ENCODE measurements around the gene DNASE1.

Gene DNASE1

DNA sequence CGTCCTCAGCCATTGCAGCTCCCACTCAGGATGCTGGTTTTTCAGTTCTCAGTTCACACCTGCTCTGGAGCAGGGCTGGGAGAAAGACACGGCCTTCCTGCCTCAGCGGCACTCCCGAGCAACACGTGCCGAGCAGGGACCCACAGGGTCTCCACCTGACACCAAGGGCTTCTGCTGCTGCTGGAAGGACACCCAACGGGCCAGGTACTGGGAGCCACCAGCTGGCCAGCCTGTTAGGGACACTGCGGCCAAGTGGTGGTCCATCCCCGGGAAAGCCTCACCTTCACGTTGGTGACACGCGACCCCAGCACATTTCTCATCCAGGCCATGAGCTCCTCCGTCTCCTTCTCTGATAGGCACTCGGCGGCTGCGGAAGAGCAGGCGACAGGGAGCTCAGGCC lies 8.1 kb downstream of the DNASE1 start:
- DNase-seq = no peak

DNA sequence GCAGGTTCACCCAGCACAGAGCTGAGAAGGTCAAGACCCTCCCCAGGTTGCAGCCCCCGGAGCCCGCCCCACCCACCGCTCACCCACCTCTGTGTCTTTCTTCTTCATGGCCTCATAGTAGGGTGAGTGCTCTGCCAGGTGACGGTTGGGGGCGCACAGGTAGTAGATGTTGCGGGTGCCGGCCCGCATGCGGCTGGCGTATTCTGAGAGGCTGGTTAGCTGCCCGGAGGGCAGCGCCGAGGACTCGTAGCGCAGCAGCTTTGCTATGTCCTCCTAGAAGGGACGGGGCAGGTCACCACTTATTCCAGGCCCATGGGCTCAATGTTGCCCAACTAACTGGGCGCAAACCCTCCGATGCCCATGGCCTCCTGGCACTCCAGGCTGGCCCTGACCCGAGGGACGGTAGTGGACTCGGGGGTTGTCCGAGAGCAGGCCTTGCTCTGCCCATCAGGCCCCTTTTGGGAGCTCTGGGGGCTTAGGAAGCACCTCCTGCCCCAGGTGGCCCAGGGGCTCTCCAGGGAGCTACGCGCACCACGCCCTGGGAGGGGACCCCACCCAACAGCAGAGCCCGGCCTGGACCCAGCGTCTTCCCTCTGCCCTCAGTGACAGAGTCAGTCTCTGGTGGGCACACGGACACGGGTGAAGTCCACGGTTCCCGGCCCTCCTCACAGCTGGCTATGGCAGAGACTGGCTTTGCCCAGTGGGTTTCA lies 9.9 kb downstream of the DNASE1 start:
- DNase-seq = no peak

DNA sequence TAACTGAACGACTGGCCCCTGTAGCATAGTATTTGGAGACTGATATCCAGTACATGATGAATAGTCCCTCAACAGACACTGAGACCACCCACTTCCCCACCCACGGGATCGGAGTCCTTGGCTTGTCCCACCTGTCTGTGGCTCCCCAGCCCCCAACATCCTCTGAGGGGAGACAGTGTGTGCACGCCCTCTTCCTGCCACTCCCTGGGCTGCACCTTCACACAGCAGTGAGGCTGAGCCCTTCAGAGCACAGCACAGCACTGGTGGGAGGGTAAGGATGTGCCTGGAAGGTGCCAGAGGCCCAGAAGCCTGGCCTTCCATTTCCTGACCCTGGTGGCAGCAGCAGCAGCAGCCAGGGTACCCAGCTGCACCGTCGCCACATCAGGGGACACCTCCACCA lies 11.0 kb downstream of the DNASE1 start:
- DNase-seq = no peak

DNA sequence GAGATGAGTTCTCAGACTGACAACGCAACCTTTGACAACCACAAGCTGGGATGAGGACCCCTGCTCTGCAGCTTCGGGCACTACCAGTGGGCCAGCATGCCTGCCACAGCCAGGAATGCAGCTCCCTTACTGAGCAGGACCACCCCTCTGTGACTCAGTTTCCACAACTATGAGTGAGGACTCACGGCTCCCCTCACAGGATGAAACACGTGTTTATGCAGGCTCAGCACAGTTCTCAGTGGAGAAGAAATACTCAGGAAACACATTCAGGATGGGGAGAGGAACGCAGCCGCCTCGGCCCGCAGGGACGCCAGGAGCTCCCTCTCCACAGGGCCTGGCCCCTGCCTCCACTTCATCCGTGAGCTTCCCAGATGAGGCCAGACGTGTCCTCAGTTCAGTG lies 14.1 kb downstream of the DNASE1 start:
- DNase-seq = no peak

- no peak for DNase-seq
Measured at GRCh38 chr16:3669082-3669481, 14.6 kb downstream of the DNASE1 start.

- no peak for DNase-seq
Measured at GRCh38 chr16:3670711-3671110, 16.2 kb downstream of the DNASE1 start.

- DNase-seq = no peak
Measured at GRCh38 chr16:3671424-3671823, 16.9 kb downstream of the DNASE1 start.

DNA sequence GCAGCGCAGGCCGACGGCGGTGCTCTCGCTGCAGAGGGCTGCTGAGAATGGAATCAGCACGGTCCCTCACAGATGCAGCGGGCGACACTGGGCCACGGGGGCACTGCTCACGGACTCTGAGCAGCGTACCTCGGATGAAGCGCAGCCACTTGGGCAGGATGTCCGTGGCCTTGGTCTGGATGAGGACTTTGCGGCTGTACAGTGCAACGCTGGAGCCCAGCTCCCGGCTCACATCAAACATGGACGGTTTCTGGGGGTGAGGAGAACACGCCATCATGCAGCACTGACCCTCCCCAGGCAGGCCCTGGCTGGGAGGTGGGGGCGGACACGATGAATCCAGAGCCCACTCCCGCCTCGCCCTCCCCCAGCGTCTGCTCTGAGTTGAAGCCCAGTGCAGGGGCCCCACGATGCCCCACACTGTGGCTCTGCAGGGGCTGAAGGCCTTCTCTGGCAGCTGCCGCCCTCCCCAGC lies 18.1 kb downstream of the DNASE1 start:
- DNase-seq = no peak

GRCh38 chr16:3673201-3673600 lies 18.7 kb downstream of the DNASE1 start:
- DNase-seq = no peak

DNA sequence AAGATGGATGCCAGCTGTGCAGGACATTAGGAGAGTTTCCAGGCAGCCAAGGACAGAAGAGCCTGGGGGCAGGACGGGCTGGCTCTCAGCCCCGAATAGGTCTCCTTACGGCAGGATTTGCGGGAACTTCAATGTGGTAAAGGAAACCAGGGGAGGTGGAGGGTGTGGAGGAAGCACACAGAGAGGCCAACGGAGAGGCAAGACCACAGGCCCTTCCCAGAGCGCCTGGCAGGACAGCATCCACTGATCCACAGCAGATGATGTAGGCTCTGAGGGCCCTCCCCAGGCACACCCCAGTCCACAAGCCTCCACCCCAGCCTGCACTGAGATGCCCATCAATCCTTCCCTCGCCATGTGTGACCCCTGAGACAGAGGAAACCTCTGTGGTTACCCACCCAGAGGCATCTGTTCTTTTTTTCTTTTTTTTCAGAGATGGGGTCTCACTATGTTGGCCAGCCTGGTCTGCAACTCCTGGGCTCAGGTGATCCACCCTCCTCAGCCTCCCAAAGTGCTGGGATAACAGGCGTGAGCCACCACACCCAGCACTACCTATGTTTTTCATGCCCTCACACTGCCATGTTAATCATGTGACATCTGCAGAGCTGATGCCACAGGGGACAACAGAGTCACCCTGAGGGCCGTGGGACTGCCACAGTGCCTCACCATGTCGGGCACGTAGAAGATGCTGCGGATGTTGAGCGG lies 19.3 kb downstream of the DNASE1 start:
- DNase-seq = no peak

- DNase-seq = no peak
Measured at GRCh38 chr16:3674513-3675295, 20.2 kb downstream of the DNASE1 start.

- no peak for DNase-seq
Measured at GRCh38 chr16:3675601-3676130, 21.2 kb downstream of the DNASE1 start.

GRCh38 chr16:3677994-3678393 lies 23.5 kb downstream of the DNASE1 start:
- no peak for DNase-seq

DNA sequence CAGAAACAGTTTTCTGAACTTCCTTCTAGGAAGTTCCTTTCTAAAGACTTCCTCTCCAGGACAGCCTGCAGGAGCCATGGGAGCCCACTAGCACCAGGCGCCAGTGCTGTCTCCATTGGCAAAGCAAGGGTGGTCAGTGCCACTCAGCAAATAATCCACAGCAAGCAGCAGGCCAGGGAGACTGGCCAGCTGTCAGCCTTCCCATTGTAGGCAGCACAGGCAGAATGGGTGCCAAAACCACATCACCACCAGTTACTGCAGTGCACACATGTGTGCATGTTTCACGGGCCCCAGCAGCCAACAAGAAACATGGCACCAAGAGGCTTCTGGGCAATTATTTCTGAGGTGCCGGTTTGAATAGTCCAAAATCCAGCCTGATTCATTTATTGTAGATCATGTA lies 26.7 kb downstream of the DNASE1 start:
- no peak for DNase-seq

DNA sequence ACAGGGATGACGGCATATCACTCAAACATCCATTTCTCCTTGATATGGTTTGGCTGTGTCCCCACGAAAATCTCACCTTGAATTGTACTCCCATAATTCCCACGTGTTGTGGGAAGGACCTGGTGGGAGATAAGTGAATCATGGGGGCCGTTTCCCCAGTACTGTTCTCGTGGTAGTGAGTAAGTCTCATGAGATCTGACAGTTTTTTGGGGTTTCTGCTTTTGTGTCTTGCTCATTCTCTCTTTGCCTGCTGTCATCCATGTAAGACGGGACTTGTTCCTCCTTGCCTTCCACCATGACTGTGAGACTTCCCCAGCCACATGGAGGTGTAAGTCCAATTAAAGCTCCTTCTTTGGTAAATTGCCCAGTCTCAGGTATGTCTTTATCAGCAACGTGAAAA lies 32.5 kb downstream of the DNASE1 start:
- DNase-seq = no peak

DNA sequence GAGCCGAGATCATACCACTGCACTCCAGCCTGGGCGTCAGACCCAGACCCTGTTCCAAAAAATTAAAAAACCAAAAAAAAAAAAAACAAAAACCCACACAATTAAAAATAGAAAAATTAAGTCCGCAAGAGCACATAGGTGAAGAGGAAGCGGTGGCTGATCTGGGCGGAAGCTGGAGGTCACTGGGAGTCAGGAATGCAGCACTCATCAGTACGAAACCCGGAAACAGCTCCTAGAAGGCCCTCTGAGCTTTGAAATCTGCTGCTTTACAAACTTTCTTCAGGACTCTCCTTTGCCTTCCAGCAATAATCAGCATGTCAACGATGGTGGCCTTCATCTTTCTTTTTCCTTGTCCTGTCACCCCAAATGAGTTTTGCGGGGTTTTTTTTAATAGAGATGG lies 33.3 kb downstream of the DNASE1 start:
- no peak for DNase-seq

- no peak for DNase-seq
Measured at GRCh38 chr16:3689731-3690130, 35.2 kb downstream of the DNASE1 start.

- peak; percentile 72 for DNase-seq
Measured at GRCh38 chr16:3690470-3690928, 36.0 kb downstream of the DNASE1 start.

DNA sequence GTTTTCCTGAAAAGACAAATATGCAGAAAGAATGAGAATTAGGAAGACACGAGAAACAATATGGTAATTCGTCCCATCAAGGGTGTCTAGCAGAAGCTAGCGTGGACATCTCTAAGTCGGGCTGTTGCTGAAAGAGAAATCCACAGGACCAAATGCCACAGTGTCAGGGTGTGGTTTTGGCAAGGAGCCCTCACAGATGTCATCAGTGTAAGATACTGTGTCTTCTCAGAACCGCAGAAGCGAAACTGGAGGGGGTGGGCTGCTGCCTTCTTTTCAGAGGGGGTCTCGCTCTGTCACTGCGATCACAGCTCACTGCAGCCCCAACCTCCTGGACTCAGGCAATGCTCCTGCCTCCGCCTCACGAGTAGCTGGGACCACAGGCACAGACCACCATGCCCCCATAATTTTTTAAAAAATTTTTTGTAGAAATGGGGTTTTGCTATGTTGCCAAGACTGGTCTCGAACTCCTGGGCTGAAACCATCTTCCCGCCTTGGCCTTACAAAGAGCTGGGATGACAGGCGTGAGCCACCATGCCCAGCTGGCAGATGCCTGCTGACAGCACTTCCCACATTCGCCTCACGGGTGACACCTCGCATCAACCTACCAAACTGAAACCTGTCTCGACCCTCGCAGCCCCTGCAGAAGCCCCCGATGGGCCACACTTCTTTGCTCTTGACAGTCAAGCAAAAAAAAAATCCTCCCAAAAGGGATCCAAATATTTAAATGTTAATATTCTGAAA lies 36.7 kb downstream of the DNASE1 start:
- DNase-seq = no peak

DNA sequence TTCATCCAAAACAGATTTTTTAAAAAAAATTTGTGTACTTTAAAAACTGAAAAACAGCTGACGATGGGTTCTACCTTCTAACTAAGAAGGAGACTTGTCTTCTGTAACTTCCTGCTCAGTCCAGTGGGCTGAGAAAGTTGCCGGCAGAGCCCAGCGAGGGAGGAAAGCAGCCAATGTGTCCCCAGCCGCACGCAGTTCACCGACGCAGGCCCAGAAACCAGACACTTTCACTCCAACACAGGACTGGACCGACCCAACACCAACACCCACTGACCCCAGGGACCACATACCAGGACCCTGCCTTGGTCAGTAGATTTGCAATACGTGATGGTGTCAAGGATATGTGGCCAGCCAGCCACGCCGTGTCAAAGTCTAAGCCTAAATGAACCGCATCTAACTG lies 37.3 kb downstream of the DNASE1 start:
- no peak for DNase-seq

GRCh38 chr16:3694051-3694450 lies 39.6 kb downstream of the DNASE1 start:
- no peak for DNase-seq
